Fibroblast of skin of left biceps (primary cell): ENCODE results near the gene ADAD2.

ENCODE experiments used
- DNase-seq, 2 experiments: peaks; one replicate each; pipeline ENCODE4 v3.0.0-alpha.2; 2013; ENCODE audit warnings: low read depth in 2 of 2

ADAD2 gene

DNA sequence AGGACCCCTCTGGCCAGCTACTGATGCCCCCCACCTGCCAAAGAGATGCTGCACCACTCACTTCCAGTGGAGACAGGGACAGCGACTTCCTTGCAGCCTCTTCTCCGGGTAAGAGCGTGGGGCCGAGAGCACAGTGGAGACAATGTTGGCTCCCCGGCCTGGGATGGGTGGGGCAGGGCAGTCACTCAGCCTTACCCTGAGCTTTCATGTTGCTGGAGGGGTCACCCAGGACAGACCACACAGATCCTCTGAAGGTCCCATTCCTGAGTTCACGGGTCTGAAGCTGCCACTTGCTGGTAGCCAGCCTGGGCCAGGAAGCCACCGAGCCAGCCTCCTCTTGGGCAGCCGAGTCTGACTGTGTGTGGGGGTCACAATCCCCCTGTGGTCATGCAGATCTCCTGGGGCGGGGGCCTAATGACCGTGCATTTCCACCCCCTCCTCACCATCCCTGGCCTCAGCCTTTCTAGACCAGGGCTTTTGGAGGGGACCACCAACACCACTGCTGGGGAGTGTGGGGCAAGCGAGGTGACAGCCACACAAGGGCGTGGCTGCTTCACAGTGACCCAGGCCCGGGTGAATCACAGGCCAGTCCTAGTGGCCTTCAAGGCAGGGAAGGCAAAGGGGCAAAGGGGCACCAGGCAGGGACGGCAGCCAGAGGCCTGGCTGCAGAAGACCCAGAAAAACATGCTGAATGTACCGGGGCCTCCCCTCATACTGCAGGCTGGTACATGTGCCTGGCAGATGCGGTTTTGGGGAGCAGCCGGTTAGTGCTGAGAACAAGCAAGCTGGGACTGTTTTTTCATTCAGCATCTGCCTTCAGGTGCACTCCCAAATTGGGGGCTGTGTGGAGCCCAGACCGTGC lies 14.5 kb upstream of the ADAD2 start:
- DNase-seq: no peak

DNA sequence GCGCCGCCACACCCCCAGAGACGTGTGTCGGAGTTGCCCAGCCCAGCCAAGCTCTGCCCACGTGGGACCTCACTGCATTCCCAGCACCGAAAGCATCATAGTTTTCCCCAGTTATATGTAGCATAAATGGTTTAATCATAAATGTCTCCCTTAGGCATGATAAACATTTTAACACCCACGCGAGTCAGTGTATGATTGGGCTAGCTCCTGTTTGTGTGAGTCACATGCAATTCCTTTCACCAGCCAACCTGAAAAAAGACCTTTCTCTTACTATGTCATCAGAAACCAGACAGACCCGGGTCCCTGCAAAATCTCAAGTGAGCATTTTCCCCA lies 13.2 kb upstream of the ADAD2 start:
- peak; percentile 21 to 33 for DNase-seq

DNA sequence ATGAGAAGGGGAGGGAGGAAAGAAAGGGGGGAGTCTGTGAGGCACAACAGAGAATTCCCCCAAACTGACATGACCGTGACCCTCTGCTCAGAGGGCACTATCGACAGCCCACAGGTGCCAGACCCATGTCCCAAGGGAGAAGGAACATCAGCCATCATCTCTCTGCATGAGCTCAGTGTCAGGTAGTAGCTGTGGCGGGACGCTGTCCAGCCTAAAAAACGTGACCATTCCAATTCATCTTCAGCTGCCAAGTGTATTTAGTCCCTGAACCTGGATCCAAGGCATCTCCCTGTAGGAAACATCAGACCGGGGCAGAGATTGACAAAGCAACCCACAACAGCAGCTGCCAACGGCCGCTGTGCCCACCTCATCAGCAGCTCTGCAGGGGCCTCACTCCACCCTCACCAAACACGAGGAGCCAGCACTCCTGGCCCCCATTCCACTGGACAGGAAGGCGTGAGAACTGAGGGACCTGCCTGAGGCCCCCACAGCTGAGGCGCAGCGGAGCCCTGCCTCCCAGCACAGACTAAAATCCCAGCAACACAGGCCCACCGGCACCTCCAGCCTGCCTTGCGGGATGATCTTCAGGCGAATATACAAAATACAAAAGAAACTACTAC lies 12.7 kb upstream of the ADAD2 start:
- DNase-seq: no peak

DNA sequence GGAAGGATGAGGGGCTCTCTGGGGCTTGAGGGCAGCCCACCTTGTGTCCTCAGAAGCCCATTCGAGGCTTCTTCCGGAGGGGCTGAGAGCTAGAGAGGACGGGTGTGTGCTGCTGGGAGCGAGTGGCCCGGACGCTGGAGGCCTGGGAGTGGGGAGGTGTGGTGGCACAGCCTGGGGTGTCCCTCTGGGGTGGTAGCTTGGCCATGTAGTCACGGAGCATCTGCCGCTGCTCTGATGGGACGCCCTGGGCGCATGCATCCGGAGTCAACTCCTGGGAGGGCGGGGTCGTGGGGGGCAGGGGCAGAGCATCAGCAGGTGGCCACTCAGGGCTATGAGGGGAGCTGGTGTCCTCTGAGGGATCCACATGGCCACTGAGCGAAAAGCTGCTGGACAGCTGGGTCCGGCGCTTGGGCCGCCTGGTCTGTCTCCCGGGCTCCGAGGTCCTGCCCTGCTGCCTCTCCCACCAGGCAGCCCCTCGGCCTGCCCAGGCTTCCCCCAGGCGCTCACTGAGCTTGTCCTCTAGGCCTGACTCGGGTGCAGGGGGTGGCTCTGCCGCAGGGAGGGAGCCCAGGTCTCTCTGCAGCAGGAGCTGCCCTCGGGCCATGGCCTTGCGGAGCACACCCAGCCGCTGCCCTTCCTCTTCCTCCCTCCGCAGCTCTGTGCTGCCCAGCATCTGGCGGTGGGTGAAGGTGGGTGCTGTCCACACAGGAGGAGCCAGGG lies 11.9 kb upstream of the ADAD2 start:
- no peak for DNase-seq

DNA sequence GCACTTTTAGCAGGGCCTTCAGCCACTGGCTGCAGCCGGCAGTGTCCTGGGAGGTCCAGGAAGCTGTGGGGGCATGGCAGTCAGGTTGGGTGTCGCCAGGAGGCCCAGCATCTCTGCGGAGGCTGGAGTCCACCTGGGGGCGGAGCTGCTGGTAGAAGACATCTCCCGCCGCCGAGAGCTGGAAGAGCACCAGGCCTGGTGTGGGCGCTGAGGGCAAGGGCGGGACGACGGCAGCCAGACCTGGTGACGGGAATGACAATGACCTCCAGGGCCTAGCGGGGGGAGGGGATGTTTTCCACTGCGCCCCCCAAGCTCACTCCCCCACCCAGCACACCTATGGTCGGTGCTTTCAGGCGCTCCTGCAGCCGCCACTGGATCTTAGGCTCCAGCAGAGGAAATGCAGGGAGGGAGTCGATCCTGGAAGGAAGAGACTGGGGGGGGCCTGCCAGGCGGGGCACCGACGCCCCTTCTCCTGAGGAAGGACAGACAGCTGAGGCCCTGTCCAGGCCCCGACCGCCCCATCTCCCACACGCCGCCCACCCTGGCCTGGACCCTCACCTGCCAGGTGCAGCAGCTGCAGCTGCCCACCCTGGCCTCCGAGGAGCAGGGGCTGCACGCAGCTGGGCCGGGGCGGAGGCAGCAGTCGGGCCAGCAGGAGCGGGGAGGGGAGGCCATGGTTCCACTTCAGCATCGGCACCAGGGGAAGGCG lies 11.2 kb upstream of the ADAD2 start:
- DNase-seq: no peak

DNA sequence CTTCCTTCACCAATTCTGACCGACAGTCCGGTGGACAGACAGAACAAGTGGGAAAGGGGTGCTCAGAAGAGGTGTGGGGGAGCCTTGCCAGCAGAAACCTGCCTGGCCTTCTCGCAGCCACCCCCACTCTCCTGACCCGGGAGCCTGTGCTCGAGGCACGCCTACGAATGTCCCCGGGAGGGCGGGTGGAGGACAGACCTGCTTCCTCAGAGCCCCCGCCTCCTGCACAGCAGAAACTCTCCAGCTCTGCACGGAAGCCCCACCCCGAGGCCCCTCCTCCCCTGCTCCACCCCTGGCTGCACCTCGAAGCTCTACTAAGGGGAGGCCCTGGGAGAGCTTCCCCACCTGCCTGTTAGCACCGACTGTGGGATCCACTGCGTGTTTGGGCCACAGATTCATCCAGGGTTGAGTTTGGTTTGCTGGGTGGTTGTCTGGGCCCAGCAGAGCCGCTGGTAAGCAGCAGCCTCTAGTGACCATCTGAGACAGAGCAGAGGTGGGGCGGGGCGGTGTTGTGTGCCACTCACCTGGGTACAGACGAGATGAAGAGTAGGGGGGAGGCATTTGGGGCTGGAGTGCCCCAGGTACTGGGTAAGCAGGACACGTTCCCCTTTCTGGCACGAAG lies 10.3 kb upstream of the ADAD2 start:
- DNase-seq: no peak

GRCh38 chr16:84181144-84181915 lies 9.6 kb upstream of the ADAD2 start:
- no peak for DNase-seq

DNA sequence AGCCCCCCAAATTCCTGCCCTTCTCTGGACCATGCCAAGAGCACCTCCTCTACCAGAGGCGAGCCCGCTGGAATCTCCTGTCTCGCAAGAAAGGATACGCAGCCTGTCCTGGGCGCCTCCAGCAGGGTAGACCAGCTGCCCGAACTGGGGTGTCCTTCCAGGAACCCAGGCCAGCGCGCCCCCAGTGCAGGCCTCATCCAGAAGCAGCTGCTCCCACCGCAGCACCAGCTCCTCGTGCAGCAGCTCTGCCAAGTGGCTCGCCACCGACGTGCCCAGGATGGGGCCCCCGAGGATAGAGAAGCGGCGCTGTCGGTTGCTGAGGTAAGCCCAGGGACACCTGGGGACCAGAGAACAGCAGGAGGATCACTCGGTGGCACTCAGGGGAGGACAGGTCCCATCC lies 8.9 kb upstream of the ADAD2 start:
- DNase-seq: no peak

GRCh38 chr16:84182680-84183571 lies 8.0 kb upstream of the ADAD2 start:
- DNase-seq: no peak

- no peak for DNase-seq
Observed at GRCh38 chr16:84183572-84183875, 7.4 kb upstream of the ADAD2 start.

DNA sequence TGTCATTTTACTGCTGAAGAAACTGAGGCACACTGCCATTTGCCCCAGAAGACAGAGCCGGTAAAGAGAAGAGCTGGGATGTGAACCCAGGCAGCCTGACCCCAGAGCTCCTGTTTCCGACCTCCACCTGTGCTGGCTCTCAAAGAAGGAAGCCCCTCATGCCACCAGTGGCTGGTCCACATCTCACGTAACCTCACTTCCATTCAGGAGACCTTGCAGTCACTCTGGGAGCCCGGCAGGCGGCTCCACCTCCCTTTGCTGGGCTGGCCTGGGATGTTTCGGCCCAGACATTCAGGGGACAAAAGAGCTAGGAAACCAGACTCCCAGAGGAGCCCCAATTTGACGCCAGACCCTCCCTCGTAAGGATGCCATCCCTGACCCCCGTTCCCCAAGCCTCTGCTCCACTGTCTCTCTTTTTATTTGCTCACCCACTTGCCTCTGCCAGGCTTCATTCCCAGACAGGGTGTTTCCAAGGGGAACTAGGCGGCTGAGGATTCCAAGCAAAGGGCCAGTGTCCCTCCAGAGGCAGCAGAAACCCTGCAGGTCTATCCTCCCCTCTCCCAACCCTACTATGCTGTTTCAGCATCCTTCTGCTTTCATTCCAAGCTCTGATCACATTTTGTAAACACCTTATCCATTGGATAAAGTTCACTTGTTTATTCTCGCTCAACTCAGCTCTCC lies 6.9 kb upstream of the ADAD2 start:
- no peak for DNase-seq

GRCh38 chr16:84184775-84185174 lies 6.2 kb upstream of the ADAD2 start:
- DNase-seq: no peak

DNA sequence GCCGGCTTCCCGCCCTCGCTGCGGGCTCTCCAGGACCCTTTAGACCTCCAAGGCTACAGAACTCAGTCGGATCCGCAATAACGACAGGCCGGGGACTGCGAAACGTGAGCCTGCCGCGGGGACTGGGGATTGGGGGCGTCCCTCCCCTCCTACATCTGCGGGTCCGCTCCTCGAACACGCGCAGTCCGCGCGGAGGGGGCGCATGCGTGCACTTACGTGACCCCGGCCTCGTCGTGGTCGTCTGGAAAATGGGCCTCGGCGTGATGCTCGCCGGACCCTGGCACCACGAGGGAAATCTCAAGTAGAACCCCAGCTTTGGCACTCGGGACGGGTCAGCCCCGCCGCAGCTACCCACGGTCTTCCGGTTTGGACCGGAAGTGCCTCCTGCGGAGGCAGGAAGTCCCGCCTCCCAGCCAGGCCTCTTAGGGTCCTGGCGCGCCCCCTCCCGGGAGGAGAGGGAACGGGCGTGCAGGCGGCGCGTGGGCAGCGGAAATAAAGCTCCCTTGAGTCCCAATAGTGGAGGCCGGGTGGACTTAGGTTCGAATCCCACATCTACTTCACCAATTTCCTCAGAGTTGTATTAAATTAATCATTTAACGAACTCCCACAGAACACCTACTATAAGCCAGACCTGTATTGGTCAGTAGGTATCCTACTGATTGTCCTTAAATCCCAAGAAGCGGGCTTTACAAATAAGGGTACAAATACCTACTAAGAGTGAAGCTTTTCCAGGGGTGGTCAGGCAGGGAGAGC lies 4.1 kb upstream of the ADAD2 start, which contains the start of gene TAF1C:
TSS of gene TAF1C (minus strand) at position 373 of the 753 bp plus-strand sequence. CDS start 2,069 bp downstream, outside the sequence.
- peak; percentile 83 to 84 for DNase-seq

DNA sequence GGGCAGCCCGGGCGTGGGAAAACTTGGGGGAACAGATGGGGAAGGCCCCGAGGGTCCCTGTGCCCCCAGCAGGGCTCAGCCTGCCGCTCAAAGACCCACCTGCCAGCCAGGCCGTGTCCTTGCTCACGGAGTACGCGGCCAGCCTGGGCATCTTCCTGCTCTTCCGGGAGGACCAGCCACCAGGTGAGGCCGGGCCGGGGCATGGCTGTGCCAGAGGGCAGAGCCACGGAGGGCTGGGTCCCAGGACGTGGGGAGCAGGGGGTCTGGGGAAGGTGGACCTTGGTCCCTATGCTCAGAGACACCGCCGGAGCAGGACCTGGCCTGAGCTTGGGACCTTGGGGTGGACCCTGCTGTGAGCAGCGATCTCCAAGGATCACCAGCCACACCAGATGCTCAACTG lies 509 bp downstream of the ADAD2 start:
- DNase-seq: no peak

DNA sequence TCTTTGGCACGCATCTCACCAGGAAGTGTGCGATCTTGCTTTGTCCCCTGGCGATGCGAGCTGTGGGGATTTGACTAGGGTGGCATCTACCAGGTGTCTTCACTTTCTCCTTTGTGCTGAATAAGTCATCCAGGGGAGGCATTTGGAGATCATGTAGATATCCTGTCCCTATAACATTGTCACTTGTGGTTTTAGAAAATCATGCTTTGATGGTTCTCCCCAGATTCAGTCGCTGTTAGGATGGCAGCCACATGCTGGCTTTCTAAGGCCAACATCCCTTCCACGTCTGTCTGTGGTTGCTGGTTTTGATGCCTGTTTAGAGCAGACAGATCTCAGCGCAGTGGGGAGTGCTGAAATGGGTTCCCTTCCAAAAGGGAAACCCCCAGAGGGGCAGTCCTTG lies 2.5 kb downstream of the ADAD2 start:
- DNase-seq: no peak

DNA sequence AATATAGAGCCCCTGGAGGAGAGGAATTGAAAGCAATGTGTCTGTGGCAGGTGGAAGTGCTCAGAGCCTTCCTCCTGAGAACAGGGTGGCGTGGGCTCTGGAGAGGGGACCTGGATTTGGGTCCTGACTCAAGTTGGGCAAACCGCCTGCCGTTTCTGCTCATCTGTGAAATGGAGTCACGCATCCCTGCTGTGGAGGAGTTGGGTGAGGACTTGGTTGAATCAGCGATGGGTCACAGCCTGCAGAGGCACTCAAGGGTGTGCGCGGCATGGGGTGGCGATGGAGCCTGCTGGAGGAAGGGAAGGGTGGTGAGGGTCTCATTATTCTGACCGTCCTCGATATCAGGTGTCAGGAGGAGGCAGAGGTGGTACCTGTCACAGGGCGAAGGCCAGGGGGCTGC lies 3.1 kb downstream of the ADAD2 start:
- no peak for DNase-seq

- DNase-seq: no peak
Observed at GRCh38 chr16:84194470-84195200, 3.7 kb downstream of the ADAD2 start.
